RWPE2 (cell line): Measurements from ENCODE around the gene UBE2E2.

Experiments
- ATAC-seq: fragments of 200-7000 bp; cut with Tn5 transposase; 3 replicates; pipeline ENCODE4 v1.9.1; 2021; ENCODE audit warnings: low read depth
- DNase-seq: peaks from one replicate; pipeline ENCODE4 v3.0.0-alpha.2; 2020; ENCODE audit warnings: low spot score
- H3K27ac ChIP-seq: fragments of 450-650 bp; 2 replicates; pipeline ENCODE4 v1.5.1; 2017; ENCODE audit warnings: mild to moderate bottlenecking; ENCODE audit not compliant: poor library complexity, severe bottlenecking
- H3K27me3 ChIP-seq: fragments of 250-450 bp; sonication (Bioruptor Pico); 2 replicates; pipeline ENCODE4 v1.5.1; 2021; ENCODE audit warnings: mild to moderate bottlenecking, moderate library complexity; ENCODE audit not compliant: insufficient read depth, poor library complexity, severe bottlenecking
- H3K36me3 ChIP-seq: fragments of 250-450 bp; sonication (Bioruptor Pico); 2 replicates; pipeline ENCODE4 v1.5.1; 2020; ENCODE audit warnings: low read depth, mild to moderate bottlenecking, moderate library complexity
- H3K4me1 ChIP-seq: fragments of 250-450 bp; sonication (Bioruptor Pico); 2 replicates; pipeline ENCODE4 v1.5.1; 2021; ENCODE audit warnings: mild to moderate bottlenecking, moderate library complexity; ENCODE audit not compliant: insufficient read depth, poor library complexity, severe bottlenecking
- H3K4me3 ChIP-seq: fragments of 250-450 bp; sonication (Bioruptor Pico); 2 replicates; pipeline ENCODE4 v1.5.1; 2021; ENCODE audit warnings: mild to moderate bottlenecking, moderate library complexity; ENCODE audit not compliant: severe bottlenecking
- H3K9me3 ChIP-seq: fragments of 250-450 bp; sonication (Bioruptor Pico); 2 replicates; pipeline ENCODE4 v1.5.1; 2021; ENCODE audit warnings: mild to moderate bottlenecking, moderate library complexity; ENCODE audit not compliant: severe bottlenecking
- CTCF ChIP-seq: fragments of 450-650 bp; IDR thresholded peaks from one replicate; pipeline ENCODE4 v1.5.1; 2017; ENCODE audit warnings: mild to moderate bottlenecking, moderate library complexity; ENCODE audit not compliant: poor library complexity, severe bottlenecking

Gene UBE2E2

GRCh38 chr3:23481616-23482278 lies 278.6 kb downstream of the UBE2E2 start:
- no peak overlapping the region for H3K27ac ChIP-seq
- no peak overlapping the region for H3K4me3 ChIP-seq
- H3K27me3 ChIP-seq, result no peaks in the 10 kb centered on the region
- peaks cover 8% of the 10 kb centered on the region for H3K9me3 ChIP-seq
- DNase-seq (no peak), ATAC-seq (no peak)
- no peaks in the 10 kb centered on the region for H3K36me3 ChIP-seq
- TF ChIP-seq CTCF, result no peak
- no peaks in the 10 kb centered on the region for H3K4me1 ChIP-seq

DNA sequence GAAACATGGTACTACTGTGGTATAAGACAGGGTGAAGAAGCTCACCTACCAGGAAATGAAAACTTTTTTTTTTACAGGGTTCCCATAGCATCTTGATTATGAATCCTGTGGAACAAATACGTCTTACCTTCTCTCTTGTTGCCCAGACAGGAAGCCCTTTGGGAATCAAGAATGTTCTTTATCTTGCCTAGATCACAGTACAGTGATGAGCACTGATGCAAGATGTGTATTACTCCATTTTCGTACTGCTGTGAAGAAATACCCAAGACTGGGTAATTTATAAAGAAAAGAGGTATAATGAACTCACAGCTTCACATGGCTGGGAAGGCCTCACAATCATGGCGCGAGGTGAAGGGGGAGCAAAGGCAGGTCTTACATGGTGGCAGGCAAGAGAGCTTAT lies 281.3 kb downstream of the UBE2E2 start:
- no peaks in the 10 kb centered on the region for H3K27me3 ChIP-seq
- no peaks in the 10 kb centered on the region for H3K4me1 ChIP-seq
- ATAC-seq, result no peak
- no peaks in the 10 kb centered on the region for H3K36me3 ChIP-seq
- H3K27ac ChIP-seq, result no peak overlapping the region
- peaks cover 8% of the 10 kb centered on the region for H3K9me3 ChIP-seq
- no peak for TF ChIP-seq CTCF
- no peak overlapping the region for H3K4me3 ChIP-seq
- no peak for DNase-seq

DNA sequence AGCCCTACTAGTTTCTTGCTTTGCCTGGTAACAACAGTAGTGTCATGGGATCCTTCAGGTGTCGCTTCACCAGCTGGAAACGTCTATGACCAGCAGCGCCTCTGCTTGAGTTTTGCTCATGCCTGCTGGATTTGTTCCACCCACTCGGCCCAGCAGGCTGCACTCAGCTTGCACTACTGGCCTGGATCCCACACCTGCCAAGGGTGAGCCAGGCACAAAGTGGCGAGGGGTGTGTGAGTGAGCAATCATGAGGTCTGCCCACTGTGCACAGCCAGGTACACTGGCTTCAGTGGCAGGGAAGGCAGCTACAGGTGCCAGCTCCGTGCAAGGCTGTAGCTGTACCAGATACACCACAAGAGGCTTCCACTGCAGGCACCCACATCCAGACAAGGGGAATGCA lies 282.8 kb downstream of the UBE2E2 start:
- Histone ChIP-seq H3K4me3 (no peak overlapping the region), H3K9me3 (peaks cover 8% of the 10 kb centered on the region), H3K36me3 (no peaks in the 10 kb centered on the region), H3K27me3 (no peaks in the 10 kb centered on the region), H3K4me1 (peaks cover 13% of the 10 kb centered on the region), H3K27ac (no peak overlapping the region)
- no peak for TF ChIP-seq CTCF
- ATAC-seq (no peak), DNase-seq (no peak)

DNA sequence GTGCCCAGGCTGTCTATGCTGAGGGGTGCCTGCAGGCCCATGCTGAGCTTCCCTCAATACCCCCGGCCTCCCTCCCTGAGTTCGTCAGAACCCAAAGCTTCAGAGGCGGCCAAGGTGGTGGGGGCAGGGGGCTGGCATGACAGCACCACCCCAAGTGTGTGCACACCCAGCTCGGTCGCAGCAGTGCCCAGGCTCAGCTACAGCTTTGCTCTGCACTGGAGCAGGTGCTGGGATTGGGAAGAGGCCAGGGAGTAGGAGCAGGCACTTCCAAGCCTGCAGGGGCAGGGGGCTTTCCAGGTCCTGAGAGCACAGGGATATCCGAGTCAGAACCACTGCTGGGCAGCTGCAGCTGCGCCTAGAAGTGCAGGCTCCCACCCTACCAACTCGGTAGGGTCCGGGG lies 283.9 kb downstream of the UBE2E2 start:
- peak; percentile 41 for DNase-seq
- Histone ChIP-seq H3K9me3 (peaks cover 8% of the 10 kb centered on the region), H3K27me3 (no peaks in the 10 kb centered on the region), H3K36me3 (no peaks in the 10 kb centered on the region), H3K27ac (no peak overlapping the region), H3K4me3 (no peak overlapping the region), H3K4me1 (peaks cover 15% of the 10 kb centered on the region)
- TF ChIP-seq CTCF, result no peak
- no peak for ATAC-seq

GRCh38 chr3:23488618-23489017 lies 285.5 kb downstream of the UBE2E2 start:
- H3K4me1 ChIP-seq, result peaks cover 15% of the 10 kb centered on the region
- TF ChIP-seq CTCF, result no peak
- DNase-seq, result no peak

More at GRCh38 chr3:23488618-23489017, 285.5 kb downstream of the UBE2E2 start:
- Histone ChIP-seq H3K4me3 (no peak overlapping the region), H3K27ac (no peak overlapping the region), H3K27me3 (no peaks in the 10 kb centered on the region), H3K36me3 (no peaks in the 10 kb centered on the region), H3K9me3 (peaks cover 8% of the 10 kb centered on the region)
- no peak for ATAC-seq
